CD4-positive, alpha-beta T cell treated with Interleukin-6 at 100 ng/mL for 8 hours (primary cell): ENCODE measurements around the gene HDAC3.

Experiments used
- DNase-seq: peaks from one replicate; pipeline ENCODE4 v3.0.0-alpha.2; 2020; ENCODE audit warnings: mixed read lengths, low spot score

The HDAC3 gene

GRCh38 chr5:141636413-141637122 lies at the start of gene HDAC3, which contains the start of gene RELL2:
Gene HDAC3 (minus strand): TSS chr5:141636849. CDS start chr5:141636790, 59 bp downstream.
Gene RELL2 (plus strand): TSS chr5:141636997. CDS start chr5:141638226, 1,229 bp downstream.
- peak; percentile 90 for DNase-seq

- DNase-seq, result no peak
These were observed 48.9 kb upstream of the HDAC3 start for GRCh38 chr5:141685591-141685990.

- DNase-seq, result no peak
These were observed 47.0 kb upstream of the HDAC3 start for GRCh38 chr5:141683596-141684141.

- peak; percentile 27 for DNase-seq
These were observed 45.3 kb upstream of the HDAC3 start, which contains the start of gene ARAP3 for GRCh38 chr5:141681695-141682641. Gene ARAP3 (minus strand): TSS chr5:141682230. CDS start chr5:141680486, 1,744 bp downstream.

GRCh38 chr5:141681295-141681694 lies 44.6 kb upstream of the HDAC3 start:
- no peak for DNase-seq

- no peak for DNase-seq
These were observed 44.1 kb upstream of the HDAC3 start for GRCh38 chr5:141680751-141681201.

GRCh38 chr5:141680178-141680577 lies 43.5 kb upstream of the HDAC3 start:
- no peak for DNase-seq

GRCh38 chr5:141677415-141677814 lies 40.8 kb upstream of the HDAC3 start:
- DNase-seq, result no peak

- DNase-seq, result no peak
These were observed 39.0 kb upstream of the HDAC3 start for GRCh38 chr5:141675672-141676071.

GRCh38 chr5:141674747-141675146 lies 38.1 kb upstream of the HDAC3 start:
- no peak for DNase-seq

- no peak for DNase-seq
These were observed 36.5 kb upstream of the HDAC3 start for GRCh38 chr5:141672841-141673813.

- no peak for DNase-seq
These were observed 35.6 kb upstream of the HDAC3 start for GRCh38 chr5:141672071-141672840.

GRCh38 chr5:141669520-141669919 lies 32.9 kb upstream of the HDAC3 start:
- no peak for DNase-seq

GRCh38 chr5:141668601-141669265 lies 32.1 kb upstream of the HDAC3 start:
- DNase-seq, result no peak

- DNase-seq, result no peak
These were observed 29.6 kb upstream of the HDAC3 start for GRCh38 chr5:141665995-141666940.

- peak; percentile 69 for DNase-seq
These were observed 28.2 kb upstream of the HDAC3 start for GRCh38 chr5:141664733-141665461.

GRCh38 chr5:141663506-141663905 lies 26.9 kb upstream of the HDAC3 start:
- DNase-seq, result no peak

GRCh38 chr5:141662028-141662427 lies 25.4 kb upstream of the HDAC3 start:
- no peak for DNase-seq
